22Rv1 (cell line): ENCODE data around the gene HS6ST3.
"Not testable (repeated sequence)": the region's sequence is repeated elsewhere in the genome, so short reads cannot be mapped to it uniquely, and the experiment has no call there.

Experiments
- CTCF ChIP-seq: fragments of 450-650 bp; IDR thresholded peaks from 2 replicates; pipeline ENCODE4 v1.5.1; 2017; ENCODE audit warnings: mild to moderate bottlenecking
- ZFX ChIP-seq: fragments of 450-650 bp; IDR thresholded peaks from 2 replicates; pipeline ENCODE4 v1.6.1; 2017; ENCODE audit warnings: antibody characterized with exemption, borderline replicate concordance

GRCh38 chr13:96524398-96525020, 434.6 kb downstream of the HS6ST3 start:
- not testable (repeated sequence) for TF ChIP-seq CTCF, ZFX
